ENCODE data around the gene GNPTG.

GNPTG gene

GRCh38 chr16:1366060-1366711 lies 14.5 kb downstream of the GNPTG start:
- no peak for DNase-seq (ENCODE audit: low read depth)
- no peak for TF ChIP-seq CTCF (IDR thresholded peaks at IDR 0.05; ENCODE audit: insufficient read depth, low read depth, low read length, missing control alignments)
- no peak overlapping the region for H3K4me3 ChIP-seq (ENCODE audit: low read length)

GRCh38 chr16:1366712-1367299 lies 15.1 kb downstream of the GNPTG start:
- DNase-seq (ENCODE audit: low read depth): no peak
- no peak for TF ChIP-seq CTCF (IDR thresholded peaks at IDR 0.05; ENCODE audit: insufficient read depth, low read depth, low read length, missing control alignments)
- no peak overlapping the region for H3K4me3 ChIP-seq (ENCODE audit: low read length)

GRCh38 chr16:1367486-1368174 lies 15.9 kb downstream of the GNPTG start:
- TF ChIP-seq CTCF (IDR thresholded peaks at IDR 0.05; ENCODE audit: insufficient read depth, low read depth, low read length, missing control alignments): no peak
- no peak for DNase-seq (ENCODE audit: low read depth)

GRCh38 chr16:1371054-1371978 lies 19.6 kb downstream of the GNPTG start:
- DNase-seq (ENCODE audit: low read depth): no peak
- no peak for TF ChIP-seq CTCF (IDR thresholded peaks at IDR 0.05; ENCODE audit: insufficient read depth, low read depth, low read length, missing control alignments)
- H3K4me3 ChIP-seq (ENCODE audit: low read length): no peak overlapping the region

More at GRCh38 chr16:1367486-1368174, 15.9 kb downstream of the GNPTG start:
- H3K4me3 ChIP-seq (ENCODE audit: low read length): no peak overlapping the region

GRCh38 chr16:1372292-1372950 lies 20.7 kb downstream of the GNPTG start:
- no peak for TF ChIP-seq CTCF (IDR thresholded peaks at IDR 0.05; ENCODE audit: insufficient read depth, low read depth, low read length, missing control alignments)
- no peak for DNase-seq (ENCODE audit: low read depth)
- no peak overlapping the region for H3K4me3 ChIP-seq (ENCODE audit: low read length)

All from epithelial cell of esophagus (primary cell).